GM18870 (cell line): ENCODE measurements around the gene CCL4.
"Not testable (repeated sequence)": the region's sequence is repeated elsewhere in the genome, so short reads cannot be mapped to it uniquely, and the experiment has no call there.

Experiments used
- ATAC-seq: cut with Tn5 transposase; IDR thresholded peaks from one replicate; pipeline ENCODE4 v1.9.1; 2021; ENCODE audit warnings: moderate library complexity; ENCODE audit not compliant: unreplicated experiment

The CCL4 gene

DNA sequence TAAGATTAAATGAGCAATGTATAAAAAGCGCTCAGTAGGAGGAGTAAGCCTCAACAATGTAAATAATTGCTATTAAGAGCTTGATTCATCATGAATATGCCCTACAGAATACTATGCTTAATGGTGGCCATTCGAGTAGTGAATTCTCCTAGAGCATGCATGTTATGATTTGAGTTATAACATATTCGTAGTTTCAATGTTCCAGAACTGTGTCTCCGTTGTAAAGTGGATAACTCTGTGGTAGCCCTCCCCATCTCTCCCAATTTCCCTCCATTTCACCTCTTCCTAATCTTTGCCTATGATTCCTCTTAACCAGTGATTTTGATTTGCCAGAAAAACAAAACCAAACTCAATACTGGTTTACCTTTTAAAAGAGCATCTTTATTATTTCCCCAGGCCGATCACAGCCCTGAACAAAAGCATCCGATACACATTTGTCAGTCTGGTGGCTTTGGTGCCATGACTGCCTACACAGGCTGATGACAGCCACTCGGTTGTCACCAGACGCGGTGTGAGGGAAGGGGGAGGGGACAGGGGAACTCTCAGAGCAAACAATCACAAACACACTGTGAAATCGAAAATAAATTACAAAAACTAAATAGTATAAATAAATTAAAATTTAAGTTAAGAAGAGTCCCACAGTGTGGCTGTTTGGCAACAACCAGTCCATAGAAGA, 15.6 kb upstream of the CCL4 start:
- not testable (repeated sequence) for ATAC-seq

DNA sequence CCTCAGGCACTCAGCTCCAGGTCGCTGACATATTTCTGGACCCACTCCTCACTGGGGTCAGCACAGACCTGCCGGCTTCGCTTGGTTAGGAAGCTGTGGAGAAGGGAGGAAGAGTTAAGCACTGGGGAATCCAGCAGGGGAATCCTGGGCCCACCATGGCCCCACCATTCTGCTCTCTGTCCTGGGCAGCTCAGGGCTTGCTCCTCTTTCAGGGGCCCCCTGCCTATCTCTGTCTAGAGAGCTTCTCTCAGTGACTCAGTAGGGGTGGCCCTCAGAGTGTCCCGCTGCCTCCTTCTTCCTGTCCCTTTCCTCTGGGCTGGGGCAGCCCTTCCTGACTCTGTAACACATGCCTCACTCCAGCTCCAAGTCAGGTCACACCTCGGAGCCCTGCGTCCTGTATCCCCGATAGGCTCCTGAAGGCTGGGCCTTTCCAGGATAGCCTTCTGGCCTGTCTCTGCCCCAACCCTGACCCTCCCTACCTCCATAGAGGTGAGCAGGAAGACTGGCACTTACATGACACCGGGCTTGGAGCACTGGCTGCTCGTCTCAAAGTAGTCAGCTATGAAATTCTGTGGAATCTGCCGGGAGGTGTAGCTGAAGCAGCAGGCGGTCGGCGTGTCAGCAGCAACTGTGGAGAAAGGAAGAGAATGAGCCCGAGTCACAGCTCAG, 14.8 kb upstream of the CCL4 start:
- no peak for ATAC-seq

DNA sequence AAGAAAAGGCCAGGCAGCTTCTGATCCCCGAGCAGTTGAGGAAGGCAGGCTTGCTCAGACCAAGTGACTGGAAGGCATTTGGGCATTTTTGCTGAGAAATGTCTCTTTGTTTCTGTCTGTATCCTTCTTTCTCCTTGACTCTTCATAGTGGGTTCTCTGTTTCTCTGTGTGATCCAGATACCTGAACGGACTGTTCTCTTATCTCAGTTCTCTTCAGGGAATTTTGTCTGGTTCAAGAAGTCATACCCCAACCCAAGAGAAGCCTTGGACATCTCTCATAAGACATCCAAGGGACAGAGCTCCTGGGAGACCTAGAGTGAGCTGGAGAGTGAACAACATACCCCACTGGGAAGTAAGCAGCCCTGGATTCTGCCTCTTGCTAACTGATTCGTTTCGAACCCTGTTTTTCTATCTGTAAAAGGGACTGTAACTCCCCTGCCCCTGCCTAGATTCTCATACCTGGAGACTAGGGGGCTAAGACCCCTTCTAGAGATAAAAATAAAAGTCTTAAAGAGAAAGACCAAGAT, 14.2 kb upstream of the CCL4 start:
- no peak for ATAC-seq

DNA sequence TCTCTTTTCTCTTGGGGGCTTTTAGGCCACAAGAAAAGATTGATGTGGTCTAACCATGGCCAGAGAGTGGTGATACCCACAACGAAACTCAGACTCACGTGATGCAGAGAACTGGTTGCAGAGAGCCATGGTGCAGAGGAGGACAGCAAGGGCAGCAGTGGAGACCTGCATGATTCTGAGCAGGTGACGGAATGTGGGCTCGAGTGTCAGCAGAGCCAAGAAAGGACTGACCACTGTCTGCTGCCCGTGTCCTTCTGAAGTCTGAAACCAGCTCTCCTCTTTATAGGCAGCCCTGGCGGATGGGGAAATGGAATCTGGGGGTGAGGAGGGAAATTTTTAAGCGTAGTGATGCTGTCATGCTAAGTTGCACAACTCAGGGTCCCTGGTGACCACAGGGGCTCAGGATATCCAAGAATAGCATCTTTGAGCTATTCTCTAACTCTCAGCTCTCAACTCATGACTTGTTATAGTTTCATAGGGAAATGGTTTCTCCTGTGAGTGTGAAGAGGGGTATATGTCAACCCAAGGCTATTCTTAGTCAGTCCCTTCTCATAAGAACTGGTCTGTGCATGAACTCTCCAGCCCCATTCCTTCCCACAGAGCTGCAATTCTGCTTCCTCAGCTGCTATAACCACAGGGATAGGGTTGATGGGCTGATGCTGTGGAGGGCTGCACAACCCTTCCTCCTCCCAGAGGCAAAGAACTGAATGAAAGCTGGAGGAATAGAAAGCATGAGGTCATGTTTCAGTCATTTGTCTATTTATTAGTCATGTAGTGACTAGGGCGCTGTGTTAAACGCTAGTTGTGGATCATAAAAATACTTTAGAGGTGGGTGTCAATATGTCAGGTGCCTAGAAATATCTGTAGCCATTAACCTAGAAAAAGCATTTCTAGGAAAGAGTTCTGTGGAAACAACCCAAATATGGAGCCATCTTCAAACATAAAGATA, 13.5 kb upstream of the CCL4 start, which contains the start of gene CCL3:
TSS of gene CCL3 (minus strand) at position 256 of the 949 bp plus-strand sequence. CDS start at position 171, 85 bp downstream.
- peak; percentile 63 for ATAC-seq

DNA sequence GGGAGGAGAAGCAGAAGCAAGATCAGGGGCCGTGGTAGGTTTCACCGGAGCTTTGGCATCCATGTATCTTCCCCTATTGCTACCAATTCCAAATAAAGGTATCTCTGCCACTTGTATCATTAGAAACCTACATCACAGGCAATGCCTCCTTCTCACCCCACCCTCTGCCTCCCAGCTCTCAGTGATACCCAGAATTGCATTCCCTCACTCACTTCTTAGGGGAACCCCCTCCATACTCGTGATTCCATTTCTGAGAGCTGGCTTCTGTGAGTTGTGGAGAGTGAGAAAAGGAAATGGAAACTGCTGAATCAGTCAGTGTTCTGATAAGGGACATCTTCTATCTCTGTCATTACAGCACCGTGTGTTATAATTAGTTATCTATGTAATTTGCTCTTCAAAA, 11.4 kb upstream of the CCL4 start:
- no peak for ATAC-seq

DNA sequence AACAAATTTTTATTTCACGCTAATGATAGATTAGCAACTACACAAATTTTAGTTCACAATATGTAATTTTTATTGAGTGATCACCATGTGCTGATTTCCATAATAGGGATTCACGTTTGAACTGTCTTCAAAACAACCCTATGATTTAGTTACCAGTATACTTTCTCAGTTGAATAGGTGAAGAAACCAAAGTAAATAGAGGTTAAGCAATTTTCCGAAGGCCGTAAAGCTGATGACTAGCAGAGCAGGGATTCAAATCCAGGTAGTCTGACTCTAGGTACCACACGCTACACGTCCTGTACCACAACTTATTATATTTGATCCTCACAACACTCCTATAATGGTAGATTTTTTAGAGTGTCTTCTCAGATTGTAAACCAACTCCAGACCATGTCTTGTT, 10.9 kb upstream of the CCL4 start:
- not testable (repeated sequence) for ATAC-seq

DNA sequence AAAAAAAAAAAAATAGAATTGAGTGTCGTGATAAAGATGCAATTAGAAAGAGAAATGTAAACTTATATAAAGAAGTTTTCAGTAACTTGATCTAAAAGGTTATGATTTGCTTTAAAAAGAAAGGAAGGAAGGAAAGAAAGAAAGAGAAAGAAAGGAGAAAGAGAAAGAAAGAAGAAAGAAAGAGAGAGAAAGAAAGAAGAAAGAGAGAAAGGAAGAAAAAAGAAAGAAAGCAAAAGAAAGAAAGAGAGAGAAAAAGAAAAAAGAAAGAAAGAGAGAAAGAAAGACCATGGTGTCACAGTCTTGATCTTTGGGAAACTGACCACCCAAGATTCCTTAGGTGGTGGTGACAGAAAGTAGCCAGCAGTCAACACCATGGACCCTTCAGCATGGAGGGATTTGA, 9.4 kb upstream of the CCL4 start:
- ATAC-seq: no peak

DNA sequence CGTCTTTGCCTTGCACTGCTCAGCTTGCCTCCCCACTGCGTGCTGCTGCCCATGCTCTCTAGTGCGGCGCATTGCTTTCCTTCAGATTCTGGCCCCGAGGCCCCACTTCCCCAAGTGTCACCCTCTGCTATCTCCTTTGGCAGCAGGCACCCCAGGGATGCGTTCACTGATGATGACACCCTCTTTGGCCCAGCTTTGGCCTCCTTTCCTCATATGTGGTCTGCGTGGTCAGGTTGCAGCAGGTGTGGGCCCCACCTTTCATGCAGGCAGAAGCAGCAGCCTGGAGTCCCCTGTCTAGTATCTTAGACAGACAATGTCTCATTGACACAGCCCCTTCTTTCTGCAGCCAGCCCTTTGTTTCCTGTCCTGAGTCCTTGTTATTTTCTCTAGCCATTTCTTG, 8.9 kb upstream of the CCL4 start:
- ATAC-seq: no peak

DNA sequence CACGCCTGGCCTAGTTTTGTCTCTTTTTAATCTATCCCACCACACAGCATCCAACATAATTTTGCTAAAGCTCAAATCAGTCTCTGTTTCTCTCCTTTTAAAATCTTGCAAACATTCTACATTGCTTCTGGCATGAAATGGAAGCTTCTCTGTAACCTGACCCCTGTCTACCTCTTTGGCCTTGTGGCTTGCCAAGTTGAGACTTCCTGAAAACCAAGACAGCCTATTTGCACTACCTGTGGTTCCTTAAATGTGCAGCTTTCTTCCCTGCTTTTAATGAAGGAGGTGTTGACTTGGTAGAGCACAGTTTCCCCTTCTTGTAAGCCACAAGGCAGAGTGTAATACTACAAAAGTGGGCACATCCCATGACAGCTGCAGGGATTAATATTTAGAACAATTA, 7.6 kb upstream of the CCL4 start:
- no peak for ATAC-seq

DNA sequence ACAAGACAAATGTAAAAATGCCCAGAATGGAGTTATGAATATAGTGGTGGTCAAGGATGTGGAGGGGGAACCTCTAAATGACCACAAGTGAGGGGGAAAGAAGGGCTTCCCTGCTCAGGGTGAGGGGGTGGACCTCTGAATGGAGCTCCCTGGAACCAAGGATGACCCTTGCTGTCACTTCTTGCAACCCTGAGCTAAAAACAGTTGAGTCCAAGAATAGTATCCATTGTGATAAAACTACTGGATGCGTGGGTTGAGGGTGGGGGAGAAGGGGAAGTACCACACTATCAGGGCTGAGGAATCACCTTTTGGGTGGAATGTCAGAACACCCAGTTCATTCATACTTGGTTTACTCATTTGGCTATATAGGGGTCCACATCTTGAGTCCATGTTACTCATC, 4.6 kb upstream of the CCL4 start:
- not testable (repeated sequence) for ATAC-seq

DNA sequence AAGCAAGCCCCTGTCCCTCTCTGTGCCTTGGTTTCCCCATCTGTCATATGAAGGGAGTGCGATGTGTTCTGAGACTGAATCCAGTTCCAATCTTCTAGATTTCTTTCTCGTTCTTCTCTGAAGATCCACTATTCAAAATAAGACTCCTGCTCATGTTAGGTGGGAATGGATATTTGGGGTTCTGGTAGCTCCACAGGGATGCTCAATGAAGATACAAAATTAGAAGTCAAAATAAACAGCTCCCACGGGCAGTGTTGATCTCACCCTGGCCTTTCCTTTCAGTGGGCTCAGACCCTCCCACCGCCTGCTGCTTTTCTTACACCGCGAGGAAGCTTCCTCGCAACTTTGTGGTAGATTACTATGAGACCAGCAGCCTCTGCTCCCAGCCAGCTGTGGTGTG, 619 bp downstream of the CCL4 start:
- ATAC-seq: not testable (repeated sequence)

DNA sequence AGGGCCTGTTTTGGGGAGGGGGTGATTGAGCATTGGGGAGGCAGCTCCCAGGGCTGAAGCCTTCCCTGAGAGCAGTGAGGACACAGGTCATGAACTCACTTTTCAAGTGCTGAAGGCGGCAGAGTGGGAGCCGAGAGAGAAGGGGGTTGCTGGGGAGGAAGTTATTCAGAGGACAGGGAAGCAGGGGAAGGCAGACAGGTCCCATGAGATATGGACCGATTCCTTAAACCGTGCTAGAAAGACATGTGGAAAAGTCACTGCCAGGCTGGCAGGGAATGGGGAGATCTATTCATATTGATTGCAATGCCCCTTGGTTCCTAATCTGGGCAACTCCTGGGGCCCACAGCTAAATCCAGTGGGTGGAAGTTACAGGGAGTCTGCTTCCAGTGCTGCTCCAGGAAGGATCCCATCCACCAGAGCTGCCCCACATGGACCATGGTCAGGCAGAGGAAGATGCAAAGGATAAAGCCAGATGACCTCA, 1.1 kb downstream of the CCL4 start:
- ATAC-seq: no peak

DNA sequence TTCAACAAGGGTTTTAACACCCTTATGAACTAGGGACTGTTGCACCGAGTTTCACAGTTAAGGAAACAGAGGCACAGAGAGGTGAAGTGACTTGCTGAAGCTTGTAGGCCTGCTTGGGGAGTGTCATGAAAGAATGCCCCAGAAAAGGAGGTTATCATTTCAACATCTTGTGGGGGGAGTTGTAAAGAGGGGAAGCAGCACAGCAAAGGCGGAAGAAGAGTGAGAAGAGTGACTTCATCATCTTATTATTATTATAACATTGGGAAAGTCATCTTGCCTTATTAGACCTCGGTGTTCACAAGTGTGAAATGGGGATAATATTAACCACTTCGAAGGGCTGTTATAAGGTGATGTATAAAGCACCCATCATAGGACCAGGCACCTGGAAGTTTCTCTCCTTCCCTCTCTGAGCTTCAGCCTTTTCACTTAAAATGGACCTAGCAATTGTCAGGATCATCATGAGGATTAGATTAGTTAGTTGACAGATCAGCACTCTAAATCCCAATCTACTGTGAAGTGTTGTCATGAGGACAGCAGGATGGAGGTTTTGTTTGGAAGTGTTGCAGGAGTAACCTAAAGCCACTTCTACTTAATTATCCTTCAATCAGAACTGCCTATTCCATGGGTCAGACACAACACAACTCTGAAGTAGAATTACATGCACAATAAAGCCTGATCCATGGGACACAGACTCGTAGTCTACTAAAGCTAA, 2.3 kb downstream of the CCL4 start:
- ATAC-seq: no peak

DNA sequence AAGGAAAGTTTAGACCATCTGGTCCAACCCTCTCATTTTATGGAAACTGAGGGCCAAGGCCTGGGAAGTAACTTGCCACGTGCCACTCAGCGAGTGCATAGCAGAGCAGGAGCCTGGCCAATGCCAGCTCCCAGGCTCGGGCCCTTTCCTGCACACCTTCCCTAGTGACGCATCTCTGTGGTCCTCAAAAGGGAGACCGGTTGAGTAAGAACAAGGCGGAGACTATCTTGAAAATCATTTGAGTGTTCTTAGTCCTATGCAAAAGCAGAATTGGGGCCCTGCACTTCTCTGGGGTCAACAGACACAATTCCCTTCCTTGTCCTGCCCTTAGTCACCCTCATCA, 2.8 kb downstream of the CCL4 start:
- ATAC-seq: no peak

DNA sequence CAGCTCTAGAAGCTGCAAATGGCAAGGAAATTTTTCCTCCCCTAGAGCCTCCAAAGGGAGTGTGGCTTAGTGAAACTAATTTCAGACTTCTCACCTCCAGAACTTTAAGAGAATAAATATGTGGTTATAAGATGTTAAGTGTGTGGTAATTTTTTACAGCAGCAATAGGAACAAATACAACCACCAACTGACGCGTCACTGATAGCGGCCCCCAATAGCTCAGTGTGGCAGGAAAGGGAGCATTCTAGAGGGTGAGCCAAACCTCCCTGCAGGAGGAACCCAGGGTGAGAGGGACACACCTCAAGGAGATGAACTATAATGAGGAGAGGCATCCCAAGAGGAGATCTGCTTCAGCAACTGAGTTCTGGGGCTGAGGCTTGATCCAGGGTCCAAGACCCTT, 4.0 kb downstream of the CCL4 start:
- no peak for ATAC-seq

DNA sequence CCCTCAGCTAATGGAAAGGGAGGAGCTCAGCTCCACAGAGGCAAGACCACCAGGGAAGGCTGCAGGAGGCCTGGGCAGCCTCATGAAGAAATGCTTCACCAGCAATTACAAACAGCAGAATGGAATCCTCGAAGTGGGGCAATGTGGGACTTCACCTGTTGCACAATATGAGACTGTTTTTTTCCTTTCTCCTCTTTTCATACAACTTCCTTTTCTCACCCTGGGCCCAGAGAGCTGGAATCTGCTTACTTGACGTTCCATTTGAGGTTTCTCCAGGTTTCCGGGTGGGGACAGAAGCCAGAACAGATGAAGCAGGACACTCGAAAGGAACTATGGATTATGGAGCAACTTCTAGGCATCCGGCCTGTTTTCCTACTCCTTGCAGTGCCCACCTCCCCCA, 4.6 kb downstream of the CCL4 start:
- not testable (repeated sequence) for ATAC-seq

DNA sequence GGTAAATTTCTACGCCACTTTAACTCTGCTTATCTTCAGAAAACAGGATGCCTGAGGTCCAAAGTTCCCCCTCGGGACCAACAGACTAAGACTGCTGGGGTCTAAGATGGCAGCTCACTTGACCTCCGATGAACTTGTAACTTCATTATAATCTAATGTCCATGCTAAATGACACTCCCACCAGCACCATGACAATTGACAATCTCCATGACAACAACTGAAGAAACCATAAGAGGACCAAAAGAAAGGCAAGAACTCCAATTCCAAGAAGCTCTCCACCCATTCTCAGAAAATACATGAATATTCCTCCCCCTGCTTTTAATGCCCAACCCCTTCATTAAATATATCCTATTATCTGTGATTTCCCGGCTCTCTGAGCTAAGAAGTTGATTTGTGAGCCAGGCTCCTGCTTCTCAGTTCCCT, 7.5 kb downstream of the CCL4 start:
- no peak for ATAC-seq

DNA sequence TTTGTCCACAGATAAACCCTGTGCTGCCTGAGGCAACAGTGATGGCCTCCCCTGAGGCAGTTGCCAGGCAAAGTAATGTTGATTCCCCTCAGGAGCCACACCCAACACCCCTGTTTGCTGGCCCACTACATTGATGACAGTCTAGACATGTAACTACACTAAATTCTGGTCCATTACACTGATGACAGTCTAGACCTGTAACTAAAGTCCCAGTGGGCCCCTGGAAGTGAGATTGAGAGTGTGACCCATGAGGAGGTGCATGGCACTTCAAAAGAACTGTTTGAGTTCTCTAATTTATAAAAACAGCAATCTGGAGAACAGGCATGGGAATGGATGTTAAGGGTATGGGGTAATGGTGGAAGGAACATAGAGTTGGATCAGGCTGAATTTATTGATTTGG, 8.9 kb downstream of the CCL4 start:
- no peak for ATAC-seq

DNA sequence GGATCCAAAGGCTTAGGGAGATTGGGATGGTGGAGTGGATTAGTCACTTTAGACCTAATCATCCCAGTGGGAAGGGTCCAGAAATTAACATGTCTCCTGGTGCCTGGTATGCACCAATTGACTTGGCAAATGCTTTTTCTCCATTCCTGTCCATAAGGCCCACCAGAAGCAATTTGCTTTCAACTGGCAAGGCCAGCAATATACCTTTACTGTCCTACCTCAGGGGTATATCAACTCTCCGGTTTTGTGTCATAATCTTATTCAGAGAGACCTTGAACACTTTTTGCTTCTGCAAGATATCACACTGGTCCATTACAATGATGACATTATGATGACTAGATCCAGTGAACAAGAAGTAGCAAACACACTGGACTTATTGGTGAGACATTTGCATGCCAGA, 9.5 kb downstream of the CCL4 start:
- ATAC-seq: not testable (repeated sequence)

DNA sequence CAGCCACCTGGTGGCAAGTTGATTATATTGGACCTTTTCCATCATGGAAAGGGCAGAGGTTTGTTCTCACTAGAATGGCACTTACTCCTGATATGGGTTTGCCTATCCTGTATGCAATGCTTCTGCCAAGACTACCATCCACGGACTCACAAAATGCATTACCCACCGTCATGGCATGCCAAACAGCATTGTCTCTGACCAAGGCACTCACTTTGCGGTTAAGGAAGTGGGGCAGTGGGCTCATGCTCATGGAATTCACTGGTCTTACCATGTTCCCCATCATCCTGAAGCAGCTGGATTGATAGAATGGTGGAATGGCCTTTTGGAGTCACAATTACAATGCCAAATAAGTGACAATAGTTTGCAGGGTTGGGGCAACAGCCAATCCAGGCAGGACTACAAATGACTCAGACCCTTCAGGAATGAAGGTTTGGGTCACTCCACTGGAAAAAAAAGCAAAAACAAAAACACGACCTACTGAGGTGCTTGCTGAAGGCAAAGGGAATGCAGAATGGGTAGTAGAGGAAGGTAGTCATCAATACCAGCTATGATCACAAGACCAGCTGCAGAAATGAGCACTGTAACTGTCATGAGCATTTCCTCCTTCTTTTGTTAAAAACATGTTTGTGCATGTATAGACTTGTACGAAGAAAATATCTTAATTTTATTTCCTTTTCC, 11.5 kb downstream of the CCL4 start:
- ATAC-seq: not testable (repeated sequence)
